Activated T-cell treated with anti-CD3 and anti-CD28 coated beads, Interleukin-2, amount 50 U/mL, for 48 hours (primary cell): Measurements from ENCODE around the gene TAS2R1.

Experiments
- DNase-seq, 2 experiments: peaks; one replicate each; pipeline ENCODE4 v3.0.0-alpha.2; 2020

The TAS2R1 gene, protein sequence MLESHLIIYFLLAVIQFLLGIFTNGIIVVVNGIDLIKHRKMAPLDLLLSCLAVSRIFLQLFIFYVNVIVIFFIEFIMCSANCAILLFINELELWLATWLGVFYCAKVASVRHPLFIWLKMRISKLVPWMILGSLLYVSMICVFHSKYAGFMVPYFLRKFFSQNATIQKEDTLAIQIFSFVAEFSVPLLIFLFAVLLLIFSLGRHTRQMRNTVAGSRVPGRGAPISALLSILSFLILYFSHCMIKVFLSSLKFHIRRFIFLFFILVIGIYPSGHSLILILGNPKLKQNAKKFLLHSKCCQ

DNA sequence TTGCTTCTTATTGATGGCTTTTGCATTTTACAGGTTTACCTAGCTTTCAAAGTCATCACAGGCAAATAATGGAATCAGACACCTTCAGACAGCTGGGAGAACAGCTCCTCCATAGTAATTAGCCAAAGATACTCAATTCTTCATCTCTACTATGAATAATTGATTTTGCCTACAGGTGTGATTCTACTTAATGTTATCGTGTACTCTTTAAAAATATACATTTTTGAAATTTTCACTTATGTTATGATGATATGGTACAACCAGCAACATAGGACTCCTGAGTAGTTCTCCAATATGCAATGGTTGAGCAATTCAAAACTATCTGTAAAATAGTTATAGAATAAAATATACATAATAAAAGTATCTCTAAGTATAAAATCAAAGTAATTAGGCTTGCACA is at the start of gene TAS2R1:
TSS of gene TAS2R1 (minus strand) at position 101 of the 400 bp plus-strand sequence. CDS start 319 bp downstream, outside the sequence.
- DNase-seq: no peak

DNA sequence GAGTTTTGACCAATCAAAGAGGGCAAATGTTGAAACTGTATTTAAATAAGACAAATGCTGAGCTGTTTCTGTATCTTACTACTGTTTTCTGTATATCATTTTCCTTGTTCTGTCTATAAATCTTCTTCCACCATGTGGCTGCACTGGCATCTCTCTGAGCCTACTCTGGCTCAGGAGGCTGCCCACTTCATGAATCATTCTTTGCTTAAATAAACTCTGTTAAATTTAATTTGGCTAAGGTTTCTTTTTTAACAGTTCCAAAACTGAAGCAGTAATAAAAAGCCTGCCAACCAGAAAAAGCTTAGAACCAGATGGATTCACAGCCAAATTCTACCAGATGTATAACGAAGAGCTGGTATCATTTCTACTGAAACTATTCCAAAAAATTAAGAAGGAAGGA is 40.2 kb upstream of the TAS2R1 start:
- DNase-seq: no peak

DNA sequence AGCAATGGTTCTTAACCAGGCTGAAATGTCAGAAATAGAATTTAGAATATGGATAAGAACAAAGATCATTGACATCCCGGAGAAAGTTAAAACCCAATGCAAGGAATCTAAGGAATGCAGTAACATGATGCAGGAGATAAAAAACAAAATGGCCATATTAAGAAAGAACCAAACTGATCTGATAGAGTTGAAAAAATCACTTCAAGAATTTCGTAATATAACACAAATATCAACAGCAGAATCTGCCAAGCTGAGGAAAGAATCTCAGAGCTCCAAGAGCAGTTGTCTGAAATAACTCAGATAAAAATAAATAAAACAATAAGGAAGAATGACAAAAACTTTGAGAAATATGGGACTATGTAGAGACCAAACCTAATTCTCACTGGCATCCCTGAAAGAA is 37.8 kb upstream of the TAS2R1 start:
- DNase-seq: no peak

DNA sequence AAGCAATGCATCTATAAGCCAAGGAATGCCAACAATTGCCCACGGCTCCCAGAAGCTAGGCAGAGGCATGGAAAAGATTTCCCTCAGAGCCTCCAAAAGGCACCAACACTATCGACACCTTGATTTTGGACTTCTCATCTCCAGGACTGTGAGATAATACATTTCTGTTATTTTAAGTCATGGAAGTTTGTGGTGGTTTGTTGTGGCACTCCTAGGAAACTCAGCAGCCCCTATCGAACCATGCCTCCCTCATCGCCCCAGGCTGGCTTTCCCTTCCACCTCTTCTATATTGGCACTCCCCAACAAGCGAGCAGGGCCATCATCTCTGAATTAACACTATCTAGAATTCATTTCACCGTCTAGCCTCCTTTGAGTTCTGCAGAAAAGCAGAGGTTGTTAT is 33.7 kb upstream of the TAS2R1 start:
- DNase-seq: no peak

DNA sequence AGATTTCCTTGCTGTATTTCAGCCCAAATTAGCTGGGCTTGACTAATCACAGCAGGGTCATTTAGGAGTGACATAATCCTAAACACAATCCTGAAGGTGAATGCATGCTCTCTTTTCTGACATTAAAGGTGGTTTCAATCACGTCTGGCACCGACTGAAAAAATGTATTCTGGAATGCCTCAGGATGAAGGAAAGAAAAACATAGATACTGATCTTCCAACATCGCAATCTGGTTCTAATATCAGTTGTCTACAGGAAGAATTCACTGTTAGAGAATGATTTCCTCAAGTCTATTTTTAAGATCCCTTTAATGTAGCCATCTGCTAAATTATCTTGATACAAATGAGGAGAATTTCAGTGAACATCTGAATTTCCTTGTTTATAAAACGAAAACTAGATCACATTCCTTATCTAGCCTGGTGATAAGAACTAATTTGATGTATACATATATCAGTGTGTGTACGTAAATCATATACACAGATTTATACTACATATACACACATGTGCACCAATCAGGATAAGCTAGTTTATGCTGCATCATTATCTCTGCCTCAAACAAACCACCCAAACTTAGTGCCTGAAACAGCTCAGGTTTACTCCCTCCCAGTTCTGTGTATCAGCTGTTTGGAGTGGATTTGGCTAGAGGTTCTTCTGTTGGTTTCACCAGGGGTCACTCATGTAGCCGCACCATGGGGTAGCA is 31.3 kb upstream of the TAS2R1 start:
- no peak for DNase-seq

DNA sequence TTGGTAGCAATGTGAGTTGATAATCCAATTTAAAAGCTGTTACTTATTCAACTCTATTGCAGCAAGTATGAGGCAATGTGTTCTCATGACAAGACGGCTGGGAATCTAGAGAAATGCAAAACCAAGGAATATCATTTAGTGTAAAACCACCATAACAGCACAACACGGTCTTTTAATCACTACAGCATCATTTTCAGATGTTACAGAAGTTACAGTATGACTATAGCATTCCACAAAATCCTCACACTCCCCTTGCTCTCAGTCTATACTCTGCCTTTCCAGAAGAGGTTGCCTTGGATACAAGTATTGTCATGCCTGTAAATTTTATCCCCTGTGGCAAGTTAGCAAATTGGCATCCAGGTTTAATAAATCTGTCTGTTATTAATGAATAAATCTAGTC is 28.6 kb upstream of the TAS2R1 start:
- DNase-seq: no peak

DNA sequence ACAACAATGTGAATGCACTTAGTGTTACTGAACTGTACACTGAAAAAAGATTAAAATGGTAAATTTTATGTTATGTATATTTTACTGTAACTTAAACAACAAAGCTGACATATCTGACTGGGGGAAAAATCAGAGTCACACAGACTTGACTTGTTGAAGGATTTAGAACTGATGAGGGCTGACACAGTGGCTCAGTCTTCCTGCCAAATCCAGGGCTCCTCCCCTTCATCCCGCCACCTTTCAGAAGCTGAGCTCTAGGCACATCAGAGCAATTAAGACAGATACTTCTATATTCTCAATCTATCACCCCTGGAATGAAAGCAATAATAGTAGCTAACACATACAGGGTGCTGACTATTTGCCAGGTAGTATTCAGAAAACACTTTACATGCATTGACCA is 27.7 kb upstream of the TAS2R1 start:
- no peak for DNase-seq

DNA sequence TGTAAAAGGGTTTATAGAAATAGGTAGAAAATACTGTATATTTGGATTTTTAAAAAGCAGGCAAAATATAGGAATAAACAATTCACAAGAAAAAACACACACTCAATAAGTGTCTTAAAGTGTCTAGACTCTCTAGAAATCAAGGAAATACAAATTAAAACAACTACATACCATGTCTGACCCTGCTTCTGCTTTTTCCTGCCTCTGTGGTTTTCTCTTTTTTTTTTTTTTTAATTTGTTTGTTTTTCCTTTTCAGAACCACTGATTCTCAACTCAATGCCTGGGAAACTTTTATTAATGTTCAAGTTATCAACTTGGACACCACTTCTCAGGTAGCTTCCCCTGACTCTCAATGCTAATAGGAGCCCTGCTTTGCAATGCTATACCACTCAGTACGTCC is 25.5 kb upstream of the TAS2R1 start:
- DNase-seq: no peak

DNA sequence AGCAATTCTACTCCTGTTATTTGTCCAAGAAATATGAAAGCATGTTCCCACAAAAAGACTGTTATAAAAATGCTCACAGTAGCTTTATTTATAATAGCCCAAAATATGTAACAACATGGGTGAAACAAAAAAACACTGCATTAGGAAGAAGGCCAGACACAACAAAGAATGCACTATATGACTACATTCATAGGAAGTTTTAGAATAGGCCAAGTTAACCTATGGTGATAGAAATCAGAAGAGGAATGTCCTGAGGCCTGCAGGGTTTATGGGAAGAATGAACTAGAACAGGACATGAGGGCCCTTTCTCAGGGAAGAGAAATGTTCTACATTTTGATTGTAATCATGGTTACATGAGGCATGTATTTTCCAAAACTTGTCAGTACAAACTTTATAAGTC is 24.7 kb upstream of the TAS2R1 start:
- DNase-seq: no peak

DNA sequence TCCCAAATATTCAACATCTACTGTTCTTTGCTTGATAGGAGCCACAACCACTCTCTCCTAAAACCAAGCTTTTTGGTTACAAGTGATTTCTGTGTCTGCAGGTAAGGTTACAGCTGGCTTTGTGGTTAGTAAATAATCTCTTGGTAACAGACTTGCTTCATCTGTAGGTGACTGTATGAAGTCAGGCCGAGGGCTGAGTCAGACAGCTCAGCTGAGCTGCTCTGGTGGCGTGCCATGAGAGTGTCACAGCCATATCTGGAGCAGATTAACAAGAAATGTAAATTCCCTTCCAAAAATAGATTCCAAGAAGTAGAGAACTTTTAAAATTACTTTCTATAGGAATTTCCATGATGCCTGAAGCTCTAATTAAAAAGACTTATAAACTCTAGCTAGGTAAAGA is 23.7 kb upstream of the TAS2R1 start:
- no peak for DNase-seq

DNA sequence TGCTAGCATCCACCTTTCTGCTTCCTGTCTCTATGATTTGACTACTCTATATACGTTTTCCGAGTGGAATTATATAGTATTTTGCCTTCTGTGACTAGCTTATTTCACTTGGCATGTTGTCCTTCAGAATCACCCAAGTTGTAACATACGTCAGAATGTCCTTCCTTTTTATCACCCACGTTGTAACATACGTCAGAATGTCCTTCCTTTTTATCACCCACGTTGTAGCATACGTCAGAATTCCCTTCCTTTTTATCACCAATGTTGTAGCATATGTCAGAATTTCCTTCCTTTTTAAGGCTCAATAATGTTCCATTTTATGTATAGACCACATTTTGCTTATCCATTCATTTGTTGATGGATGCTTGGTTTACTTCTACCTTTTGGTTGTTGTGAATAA is 22.9 kb upstream of the TAS2R1 start:
- DNase-seq: no peak

DNA sequence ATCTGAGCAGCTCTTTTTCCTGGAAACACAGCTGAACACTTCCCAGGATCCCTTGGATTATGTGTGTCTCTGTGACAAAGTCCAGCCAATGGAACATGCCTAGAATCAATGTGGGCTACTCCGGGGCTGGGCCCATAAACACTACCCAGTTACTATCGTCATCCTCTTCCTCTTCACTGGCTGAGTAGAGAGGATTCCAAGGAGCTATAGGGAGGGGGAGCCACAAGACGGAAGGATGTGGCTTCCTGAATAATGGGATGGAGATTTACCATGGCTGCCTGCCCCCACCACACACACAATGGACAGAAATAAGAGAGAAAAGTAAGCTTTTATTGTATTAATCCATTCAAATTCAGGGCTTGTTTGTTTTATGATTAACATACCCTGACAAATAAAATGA is 22.1 kb upstream of the TAS2R1 start:
- DNase-seq: no peak

DNA sequence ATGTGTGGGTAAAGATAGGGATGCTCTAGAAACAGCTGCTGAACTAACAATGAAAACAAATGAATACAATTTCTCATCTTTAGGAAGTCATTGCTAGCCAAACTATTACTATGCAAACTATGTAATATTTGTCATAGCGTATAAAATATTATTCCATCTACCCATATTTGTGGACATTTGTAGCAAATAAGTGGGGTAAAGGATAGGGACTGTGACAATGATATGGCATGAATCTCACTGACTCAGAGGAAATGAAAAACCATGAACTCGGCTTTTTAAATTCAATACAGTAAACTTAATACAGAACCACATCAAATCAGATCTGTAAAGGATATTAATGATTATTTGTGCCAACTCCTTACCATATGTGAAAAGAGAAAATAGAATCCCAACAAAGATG is 16.7 kb upstream of the TAS2R1 start:
- no peak for DNase-seq

DNA sequence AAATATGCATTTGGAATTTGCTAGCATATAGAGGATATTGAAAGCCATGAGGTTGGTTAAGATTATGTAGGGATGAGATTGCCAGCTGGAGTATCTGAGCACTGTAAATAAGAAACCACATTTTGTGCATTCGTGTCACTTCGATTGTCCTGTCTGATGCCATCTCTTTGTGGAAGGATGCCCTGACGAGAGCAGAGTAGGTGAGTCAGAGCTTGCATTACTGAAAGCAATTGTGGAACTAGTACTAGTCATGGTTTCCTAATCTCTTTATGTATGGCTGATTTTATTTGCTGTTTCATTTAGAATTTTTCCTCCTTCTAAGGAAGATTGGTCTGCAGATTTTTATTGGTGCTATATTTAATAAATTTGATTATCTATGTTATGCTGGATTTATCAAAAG is 14.5 kb upstream of the TAS2R1 start:
- DNase-seq: no peak

DNA sequence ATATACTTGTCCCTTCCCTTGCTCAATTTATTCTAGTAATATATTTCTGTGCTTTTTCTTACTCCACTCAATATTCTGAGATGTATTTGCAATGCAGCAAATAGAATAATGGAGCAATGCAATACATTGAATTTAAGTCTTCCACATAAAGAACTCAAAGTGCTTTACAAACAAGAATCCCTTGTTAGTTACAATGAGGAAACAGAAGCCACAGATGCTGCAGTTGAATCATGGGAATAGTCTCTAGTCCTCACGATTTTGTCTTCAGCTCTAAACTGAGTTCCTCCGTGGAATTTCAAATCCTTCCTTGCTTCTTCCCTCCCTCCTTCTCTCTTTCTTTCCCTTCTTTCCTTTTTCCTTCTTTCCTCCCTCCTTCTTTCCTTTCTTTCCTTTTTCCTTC is 12.5 kb upstream of the TAS2R1 start:
- no peak for DNase-seq

DNA sequence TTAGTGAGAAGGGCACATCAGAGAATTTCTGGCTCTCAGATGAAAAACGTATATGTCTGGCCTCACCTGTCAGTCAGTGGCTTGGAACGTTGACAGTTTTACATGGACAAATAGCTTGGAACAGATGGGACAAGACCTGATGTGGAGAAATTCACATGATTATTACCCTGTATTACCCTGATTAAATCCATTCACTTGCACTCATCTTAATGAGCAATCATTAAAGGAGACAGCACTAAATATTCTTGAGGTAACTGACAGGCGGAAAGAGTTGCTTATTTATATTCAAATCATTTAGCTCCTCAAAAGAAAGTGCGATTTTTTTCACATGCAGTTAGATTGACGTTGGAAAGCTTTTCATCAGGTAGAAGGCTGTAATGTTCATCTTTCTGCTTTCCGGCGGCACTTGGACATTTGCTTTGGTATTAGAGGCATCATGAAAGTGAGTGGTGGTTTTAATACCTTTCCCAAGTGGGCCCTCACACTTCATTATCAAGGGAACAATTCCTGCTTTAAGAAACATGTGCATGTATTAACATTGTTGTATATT is 11.7 kb upstream of the TAS2R1 start:
- DNase-seq: no peak

DNA sequence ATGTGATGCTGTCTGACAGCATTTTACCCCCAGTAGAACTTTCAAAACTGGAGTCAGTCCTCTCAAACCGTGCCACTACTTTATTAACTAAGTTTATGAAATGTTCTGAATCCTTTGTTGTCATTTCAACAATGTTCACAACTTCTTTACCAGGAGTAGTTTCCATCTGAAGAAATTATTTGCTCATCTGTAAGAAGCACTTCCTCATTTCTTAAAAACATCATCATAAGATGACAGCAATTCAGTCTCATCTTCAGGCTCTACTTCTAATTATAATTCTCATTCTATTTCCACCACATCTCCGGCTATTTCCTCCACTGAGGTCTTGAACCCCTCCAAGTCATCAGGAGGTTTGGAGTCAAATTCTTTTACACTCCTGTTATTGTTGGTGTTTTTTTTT is 2.3 kb upstream of the TAS2R1 start:
- no peak for DNase-seq

DNA sequence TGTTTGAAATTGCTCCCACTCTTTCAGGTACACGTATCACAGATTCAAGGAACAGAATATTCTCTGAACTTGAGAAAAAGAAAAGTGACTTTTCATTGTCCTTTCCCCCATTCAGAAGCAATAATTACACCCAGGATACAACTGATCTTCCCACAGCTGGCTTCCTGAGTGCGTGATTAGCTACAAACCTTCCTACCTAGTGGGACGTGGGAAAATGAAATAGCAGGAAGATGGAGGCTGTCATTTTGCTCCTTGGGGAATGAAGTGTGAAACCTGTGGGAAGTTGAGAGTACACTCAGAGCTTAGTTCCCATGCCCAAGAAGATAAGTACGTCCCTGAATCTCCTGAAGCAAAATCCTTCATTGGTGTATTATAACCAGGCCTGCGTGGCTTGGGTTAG is 2.6 kb downstream of the TAS2R1 start:
- no peak for DNase-seq

DNA sequence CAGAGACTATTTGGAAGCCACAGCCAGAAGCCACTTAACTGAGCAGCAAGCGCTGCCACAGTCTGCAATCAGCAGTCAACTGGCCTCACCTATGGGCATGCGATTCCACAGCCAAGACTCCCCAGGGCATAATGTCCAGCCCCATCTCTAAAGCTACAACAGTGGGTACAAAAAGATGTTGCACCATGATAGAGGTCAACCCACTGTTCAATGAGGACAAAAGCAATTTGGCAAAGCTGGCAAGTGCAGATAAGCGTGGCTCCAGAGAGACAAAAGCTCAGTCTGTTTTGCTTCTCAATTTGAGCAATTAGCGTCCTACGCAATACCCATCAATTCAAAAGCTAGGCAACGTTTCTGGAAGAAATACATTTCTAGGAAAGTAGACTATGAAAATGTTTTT is 3.2 kb downstream of the TAS2R1 start:
- DNase-seq: no peak

DNA sequence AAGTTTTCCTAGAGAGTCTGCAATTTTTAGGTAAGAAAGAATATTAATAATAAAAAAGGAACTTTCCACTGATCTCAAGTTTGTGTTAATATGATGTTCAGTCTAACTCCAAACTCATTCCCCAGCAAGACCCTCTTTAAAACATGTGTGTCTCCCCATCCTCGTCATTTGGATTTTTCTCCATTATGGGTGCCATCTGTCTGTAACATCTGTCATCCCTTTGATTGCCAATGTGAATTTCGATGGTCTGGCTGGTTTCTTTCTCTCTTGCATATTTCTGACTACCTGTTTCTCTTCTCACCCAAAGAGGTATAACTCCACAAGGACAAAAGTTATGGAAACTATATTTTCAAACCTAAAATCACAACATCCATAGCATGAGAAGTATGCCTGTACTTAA is 4.4 kb downstream of the TAS2R1 start:
- no peak for DNase-seq

DNA sequence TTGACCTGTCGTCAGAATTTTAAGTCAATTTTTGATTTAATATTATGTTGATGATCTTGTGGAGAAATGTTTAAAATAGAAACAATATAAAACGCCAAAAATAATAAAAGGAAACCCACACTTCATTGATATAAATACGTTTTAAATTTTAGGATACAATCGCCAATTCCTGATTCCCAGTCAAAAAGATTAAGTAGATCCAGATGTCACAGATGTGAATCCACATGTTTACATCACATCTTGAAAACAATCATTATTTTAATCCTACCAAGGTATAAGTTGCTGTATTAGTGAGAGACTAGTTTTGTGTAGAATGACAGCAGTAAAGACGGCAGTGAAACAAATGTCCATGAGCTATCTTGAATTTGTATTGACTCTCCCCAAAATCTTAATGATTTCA is 4.9 kb downstream of the TAS2R1 start:
- DNase-seq: no peak

DNA sequence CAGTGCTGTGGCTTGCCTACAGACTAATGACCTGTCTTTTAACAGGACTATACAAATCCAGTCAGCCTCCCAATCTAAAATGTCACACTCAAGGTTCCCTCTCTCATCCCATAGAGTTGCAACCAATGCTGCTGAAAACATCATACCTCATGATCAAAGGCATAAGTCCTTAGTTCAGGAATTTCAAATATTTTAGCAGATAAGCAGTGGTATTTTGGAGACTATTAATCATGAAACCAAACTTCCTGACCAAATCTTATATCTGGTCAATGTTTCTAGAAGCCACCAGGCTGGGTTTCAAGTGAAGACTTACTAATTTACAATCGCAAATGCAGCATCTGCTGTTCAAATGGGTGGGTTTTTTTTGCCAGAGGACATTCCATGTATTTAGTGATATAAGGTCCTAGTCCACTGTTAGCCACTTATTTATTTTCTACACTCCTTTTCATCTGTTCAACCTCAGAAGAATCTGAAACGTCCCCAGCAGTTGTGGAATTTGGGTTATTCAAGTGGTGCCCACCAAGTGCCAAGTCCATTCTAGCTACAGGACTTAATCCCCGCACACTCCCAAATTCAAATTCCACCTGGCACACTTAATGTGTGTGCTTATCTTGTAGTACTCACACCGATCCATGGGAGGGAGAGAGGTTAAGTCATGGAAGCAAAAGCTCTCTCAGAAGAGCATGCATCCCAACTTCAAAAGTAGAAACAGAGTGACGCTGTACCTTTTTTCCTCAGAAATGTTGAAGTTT is 5.8 kb downstream of the TAS2R1 start:
- no peak for DNase-seq

DNA sequence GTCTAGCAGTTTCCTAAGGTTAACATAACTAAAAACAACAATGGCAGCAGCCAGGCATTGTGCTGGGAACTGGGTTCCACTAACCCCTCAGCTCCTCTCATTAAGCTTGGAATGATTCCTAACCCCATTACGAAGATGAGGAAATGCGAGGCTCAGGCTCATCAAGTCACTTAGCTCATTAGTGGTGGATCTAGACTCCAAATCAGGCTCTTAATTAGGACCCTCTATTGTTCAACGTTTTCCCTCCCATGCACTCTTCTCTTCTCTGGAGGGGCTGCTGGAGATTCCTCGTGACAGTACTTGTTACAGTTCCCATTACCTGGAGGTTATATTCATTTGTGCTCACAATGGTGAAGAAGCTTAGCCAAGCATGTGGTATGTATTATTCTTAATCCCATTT is 6.5 kb downstream of the TAS2R1 start:
- DNase-seq: no peak

DNA sequence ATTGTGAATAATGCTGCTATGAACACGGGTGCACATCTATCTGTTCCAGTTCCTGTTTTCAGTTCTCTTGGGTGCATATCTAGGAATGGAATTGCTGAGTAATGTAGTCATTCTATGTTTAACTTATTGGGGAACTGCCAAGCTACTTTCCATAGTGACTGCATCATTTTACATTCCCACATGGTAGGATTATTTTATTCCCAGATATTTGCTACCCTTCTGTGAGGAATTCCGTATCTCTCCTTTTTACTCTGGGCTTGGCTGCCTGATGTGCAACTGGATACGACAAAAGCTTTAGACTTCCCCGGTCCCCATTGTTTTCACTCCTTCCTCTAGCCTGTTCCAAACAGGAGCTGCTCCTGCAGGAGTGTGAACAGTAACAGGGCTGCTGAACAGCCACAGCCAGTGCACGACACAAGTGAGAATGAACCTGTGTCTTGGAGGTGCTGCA is 7.2 kb downstream of the TAS2R1 start:
- DNase-seq: no peak
